IgD-negative memory B cell (primary cell): ENCODE results near the gene ATP10B. TPM values are rescaled to one million over a fixed set of nuclear protein-coding genes. Genes with fewer than 3 reads are reported as not detected.

Experiments used
- H3K27ac Mint-ChIP-seq, 3 donors: one replicate each; pipeline ENCODE4 v1.8.0; 2020 to 2022; ENCODE audit warnings: mild to moderate bottlenecking in 3 of 3, mixed read lengths in 3 of 3, moderate library complexity in 1 of 3
- H3K27me3 Mint-ChIP-seq: one replicate; pipeline ENCODE4 v1.8.0; 2021; ENCODE audit warnings: mixed read lengths
- H3K36me3 Mint-ChIP-seq: one replicate; pipeline ENCODE4 v1.8.0; 2020; ENCODE audit warnings: mild to moderate bottlenecking, mixed read lengths
- H3K4me1 Mint-ChIP-seq, 3 donors: one replicate each; pipeline ENCODE4 v1.8.0; 2020 to 2022; ENCODE audit warnings: mixed read lengths in 3 of 3, mild to moderate bottlenecking in 1 of 3
- H3K4me3 Mint-ChIP-seq, 4 donors: one replicate each; pipeline ENCODE4 v1.8.0; 2020 to 2022; ENCODE audit warnings: mild to moderate bottlenecking in 4 of 4, mixed read lengths in 4 of 4, moderate library complexity in 3 of 4
- H3K9me3 Mint-ChIP-seq, 3 donors: one replicate each; pipeline ENCODE4 v1.8.0; 2020 to 2021; ENCODE audit warnings: mixed read lengths in 3 of 3, mild to moderate bottlenecking in 1 of 3
- polyA plus RNA-seq: library from polyadenylated mRNA; unstranded; fragments of 300-500 nt; fragmentation: Illumina TruSeq; gene quantifications from one replicate; pipeline ENCODE4 v1.2.3, GENCODE V29; 2021

ATP10B gene
- polyA plus RNA-seq, 1 donor from 2014 or later, result 1.0 TPM

GRCh38 chr5:160628619-160628968 is 223.4 kb downstream of the ATP10B start:
- Mint-ChIP-seq H3K9me3 (peaks cover 0 to 2% (median 1%) of the 10 kb centered on the region in 3 donors), H3K36me3 (peaks cover 2% of the 10 kb centered on the region), H3K4me1 (no peaks in the 10 kb centered on the region), H3K27me3 (peaks cover 2% of the 10 kb centered on the region), H3K4me3 (no peak overlapping the region), H3K27ac (no peak overlapping the region)

- no peak overlapping the region for H3K27ac Mint-ChIP-seq
- peak overlapping the region in 1 of 4 donors; percentile 25 for H3K4me3 Mint-ChIP-seq
- no peaks in the 10 kb centered on the region for H3K4me1 Mint-ChIP-seq
These were observed 223.9 kb downstream of the ATP10B start for GRCh38 chr5:160627921-160628618.

GRCh38 chr5:160626322-160626721 is 225.7 kb downstream of the ATP10B start:
- peaks cover 4% of the 10 kb centered on the region for H3K27me3 Mint-ChIP-seq

More at GRCh38 chr5:160627921-160628618, 223.9 kb downstream of the ATP10B start:
- Mint-ChIP-seq H3K36me3 (peaks cover 2% of the 10 kb centered on the region), H3K27me3 (peaks cover 2% of the 10 kb centered on the region), H3K9me3 (peaks cover 0 to 2% (median 1%) of the 10 kb centered on the region in 3 donors)

GRCh38 chr5:160621526-160621925 is 230.5 kb downstream of the ATP10B start:
- peaks cover 2% of the 10 kb centered on the region for H3K36me3 Mint-ChIP-seq
- H3K27me3 Mint-ChIP-seq, result peaks cover 4% of the 10 kb centered on the region
- no peaks in the 10 kb centered on the region for H3K9me3 Mint-ChIP-seq
- H3K4me1 Mint-ChIP-seq, result no peaks in the 10 kb centered on the region
- H3K27ac Mint-ChIP-seq, result no peak overlapping the region
- no peak overlapping the region for H3K4me3 Mint-ChIP-seq

More at GRCh38 chr5:160626322-160626721, 225.7 kb downstream of the ATP10B start:
- Mint-ChIP-seq H3K4me3 (no peak overlapping the region), H3K36me3 (peaks cover 2% of the 10 kb centered on the region), H3K4me1 (no peaks in the 10 kb centered on the region), H3K27ac (no peak overlapping the region), H3K9me3 (no peaks in the 10 kb centered on the region)

GRCh38 chr5:160620401-160620800 is 231.6 kb downstream of the ATP10B start:
- no peak overlapping the region for H3K27ac Mint-ChIP-seq
- H3K4me3 Mint-ChIP-seq, result no peak overlapping the region
- no peaks in the 10 kb centered on the region for H3K4me1 Mint-ChIP-seq
- H3K9me3 Mint-ChIP-seq, result no peaks in the 10 kb centered on the region
- H3K27me3 Mint-ChIP-seq, result peaks cover 2% of the 10 kb centered on the region
- peaks cover 2% of the 10 kb centered on the region for H3K36me3 Mint-ChIP-seq

GRCh38 chr5:160619381-160619780 is 232.6 kb downstream of the ATP10B start:
- Mint-ChIP-seq H3K4me3 (no peak overlapping the region), H3K36me3 (no peaks in the 10 kb centered on the region), H3K4me1 (no peaks in the 10 kb centered on the region), H3K27me3 (peaks cover 2% of the 10 kb centered on the region), H3K9me3 (peaks cover 0 to 3% (median 0%) of the 10 kb centered on the region in 3 donors), H3K27ac (no peak overlapping the region)

- H3K27me3 Mint-ChIP-seq, result peaks cover 2% of the 10 kb centered on the region
- no peaks in the 10 kb centered on the region for H3K36me3 Mint-ChIP-seq
- peaks cover 0 to 3% (median 0%) of the 10 kb centered on the region in 3 donors for H3K9me3 Mint-ChIP-seq
- no peak overlapping the region for H3K4me3 Mint-ChIP-seq
- H3K4me1 Mint-ChIP-seq, result no peaks in the 10 kb centered on the region
- no peak overlapping the region for H3K27ac Mint-ChIP-seq
These were observed 233.7 kb downstream of the ATP10B start for GRCh38 chr5:160618286-160618685.

- H3K27me3 Mint-ChIP-seq, result peaks cover 1% of the 10 kb centered on the region
- no peaks in the 10 kb centered on the region for H3K4me1 Mint-ChIP-seq
- H3K4me3 Mint-ChIP-seq, result no peak overlapping the region
These were observed 235.1 kb downstream of the ATP10B start for GRCh38 chr5:160616712-160617497.

GRCh38 chr5:160614136-160614535 is 237.9 kb downstream of the ATP10B start:
- Mint-ChIP-seq H3K27me3 (peaks cover 1% of the 10 kb centered on the region), H3K4me3 (no peak overlapping the region), H3K4me1 (no peaks in the 10 kb centered on the region), H3K9me3 (peaks cover 0 to 3% (median 0%) of the 10 kb centered on the region in 3 donors), H3K27ac (no peak overlapping the region), H3K36me3 (no peaks in the 10 kb centered on the region)

More at GRCh38 chr5:160616712-160617497, 235.1 kb downstream of the ATP10B start:
- no peak overlapping the region for H3K27ac Mint-ChIP-seq
- H3K9me3 Mint-ChIP-seq, result peaks cover 0 to 3% (median 0%) of the 10 kb centered on the region in 3 donors
- H3K36me3 Mint-ChIP-seq, result no peaks in the 10 kb centered on the region

GRCh38 chr5:160605266-160605665 is 246.7 kb downstream of the ATP10B start:
- peaks cover 0 to 4% (median 4%) of the 10 kb centered on the region in 3 donors for H3K9me3 Mint-ChIP-seq
- H3K4me1 Mint-ChIP-seq, result no peaks in the 10 kb centered on the region
- peaks cover 2% of the 10 kb centered on the region for H3K36me3 Mint-ChIP-seq
- H3K27me3 Mint-ChIP-seq, result no peaks in the 10 kb centered on the region
- H3K4me3 Mint-ChIP-seq, result no peak overlapping the region
- H3K27ac Mint-ChIP-seq, result no peak overlapping the region

GRCh38 chr5:160604484-160604883 is 247.5 kb downstream of the ATP10B start:
- Mint-ChIP-seq H3K4me1 (no peaks in the 10 kb centered on the region), H3K36me3 (peaks cover 2% of the 10 kb centered on the region), H3K27me3 (no peaks in the 10 kb centered on the region), H3K27ac (no peak overlapping the region), H3K9me3 (peaks cover 0 to 4% (median 4%) of the 10 kb centered on the region in 3 donors), H3K4me3 (no peak overlapping the region)

- no peaks in the 10 kb centered on the region for H3K27me3 Mint-ChIP-seq
- H3K4me1 Mint-ChIP-seq, result no peaks in the 10 kb centered on the region
- H3K9me3 Mint-ChIP-seq, result peaks cover 0 to 4% (median 0%) of the 10 kb centered on the region in 3 donors
- H3K4me3 Mint-ChIP-seq, result no peak overlapping the region
- no peaks in the 10 kb centered on the region for H3K36me3 Mint-ChIP-seq
- no peak overlapping the region for H3K27ac Mint-ChIP-seq
These were observed 249.3 kb downstream of the ATP10B start for GRCh38 chr5:160602744-160603143.

- Mint-ChIP-seq H3K4me3 (no peak overlapping the region), H3K27ac (no peak overlapping the region), H3K36me3 (no peaks in the 10 kb centered on the region), H3K9me3 (no peaks in the 10 kb centered on the region), H3K4me1 (peaks cover 0 to 1% (median 0%) of the 10 kb centered on the region in 3 donors), H3K27me3 (no peaks in the 10 kb centered on the region)
These were observed 251.0 kb downstream of the ATP10B start for GRCh38 chr5:160601046-160601445.

- Mint-ChIP-seq H3K27me3 (peaks cover 2% of the 10 kb centered on the region), H3K4me3 (no peak overlapping the region), H3K9me3 (peaks cover 0 to 3% (median 0%) of the 10 kb centered on the region in 3 donors), H3K4me1 (no peaks in the 10 kb centered on the region), H3K36me3 (no peaks in the 10 kb centered on the region), H3K27ac (peak overlapping the region in 1 of 3 donors; percentile 71)
These were observed 278.7 kb downstream of the ATP10B start for GRCh38 chr5:160573318-160573717.

- no peaks in the 10 kb centered on the region for H3K36me3 Mint-ChIP-seq
- H3K9me3 Mint-ChIP-seq, result peaks cover 0 to 2% (median 0%) of the 10 kb centered on the region in 3 donors
- H3K27ac Mint-ChIP-seq, result no peak overlapping the region
- H3K27me3 Mint-ChIP-seq, result peaks cover 2% of the 10 kb centered on the region
- H3K4me3 Mint-ChIP-seq, result no peak overlapping the region
- H3K4me1 Mint-ChIP-seq, result no peaks in the 10 kb centered on the region
These were observed 284.8 kb downstream of the ATP10B start for GRCh38 chr5:160567031-160567705.
